Measurements from ENCODE around the gene BLNK. TPM values are rescaled to one million over a fixed set of nuclear protein-coding genes. Genes with fewer than 3 reads are reported as not detected.

The BLNK gene
- total and polyA plus RNA-seq, 7 experiments from 2014 or later: 0.17 to 6.5 (median 0.55) TPM; not detected in 1

GRCh38 chr10:96188421-96188820, 82.9 kb downstream of the BLNK start:
- peaks cover 8 to 35% (median 15%) of the 10 kb centered on the region in 11 donors for H3K9me3 Mint-ChIP-seq
- no peaks in the 10 kb centered on the region for H3K9me3 ChIP-seq (ENCODE audit: control insufficient read depth in 2 of 3, low read length in 3 of 3)
- H3K27me3 Mint-ChIP-seq: peaks cover 14 to 47% (median 32%) of the 10 kb centered on the region in 5 donors
- intact Hi-C loops (cut with micrococcal nuclease): no loop called here
- H3K4me3 Mint-ChIP-seq: no peak overlapping the region
- CTCF ChIA-PET: no interaction called here
- peaks cover 0 to 16% (median 7%) of the 10 kb centered on the region in 5 donors for H3K36me3 Mint-ChIP-seq
- POLR2A ChIA-PET: no interaction called here
- H3K4me1 ChIP-seq (ENCODE audit: control insufficient read depth in 2 of 2, insufficient read depth in 2 of 2, low read length in 2 of 2): no peaks in the 10 kb centered on the region
- H3K27ac Mint-ChIP-seq: no peak overlapping the region
- H3K4me3 ChIP-seq (ENCODE audit: low read length): no peak overlapping the region
- DNase-seq (no peak), ATAC-seq (no peak)
- no peaks in the 10 kb centered on the region for H3K27me3 ChIP-seq (ENCODE audit: control insufficient read depth in 2 of 2, insufficient read depth in 2 of 2, low read length in 2 of 2)
- no peak overlapping the region for H3K27ac ChIP-seq (ENCODE audit: low read depth, low read length)
- H3K36me3 ChIP-seq (ENCODE audit: control insufficient read depth in 2 of 3, insufficient read depth in 3 of 3, low read length in 3 of 3): no peaks in the 10 kb centered on the region
- H3K4me1 Mint-ChIP-seq: peaks cover 0 to 2% (median 0%) of the 10 kb centered on the region in 7 donors

- intact Hi-C loops (cut with micrococcal nuclease): no loop called here
- ATAC-seq: no peak
- CTCF ChIA-PET: no interaction called here
- Histone ChIP-seq H3K27ac (ENCODE audit: low read depth, low read length) (no peak overlapping the region), H3K9me3 (ENCODE audit: control insufficient read depth in 2 of 3, low read length in 3 of 3) (peaks cover 0 to 10% (median 5%) of the 10 kb centered on the region in 3 experiments), H3K36me3 (ENCODE audit: control insufficient read depth in 2 of 3, insufficient read depth in 3 of 3, low read length in 3 of 3) (no peaks in the 10 kb centered on the region), H3K27me3 (ENCODE audit: control insufficient read depth in 2 of 2, insufficient read depth in 2 of 2, low read length in 2 of 2) (no peaks in the 10 kb centered on the region), H3K4me3 (ENCODE audit: low read length) (no peak overlapping the region), H3K4me1 (ENCODE audit: control insufficient read depth in 2 of 2, insufficient read depth in 2 of 2, low read length in 2 of 2) (no peaks in the 10 kb centered on the region)
- no peak overlapping the region for H3K4me3 Mint-ChIP-seq
- H3K36me3 Mint-ChIP-seq: peaks cover 0 to 7% (median 0%) of the 10 kb centered on the region in 5 donors
- POLR2A ChIA-PET: no interaction called here
- no peaks in the 10 kb centered on the region for H3K4me1 Mint-ChIP-seq
- H3K27me3 Mint-ChIP-seq: peaks cover 13 to 36% (median 28%) of the 10 kb centered on the region in 5 donors
- peaks cover 5 to 76% (median 41%) of the 10 kb centered on the region in 11 donors for H3K9me3 Mint-ChIP-seq
- no peak for DNase-seq
- no peak overlapping the region for H3K27ac Mint-ChIP-seq
Observed at GRCh38 chr10:96176985-96177384, 94.4 kb downstream of the BLNK start.

- Histone ChIP-seq H3K36me3 (ENCODE audit: control insufficient read depth in 2 of 3, insufficient read depth in 3 of 3, low read length in 3 of 3) (no peaks in the 10 kb centered on the region), H3K4me1 (ENCODE audit: control insufficient read depth in 2 of 2, insufficient read depth in 2 of 2, low read length in 2 of 2) (no peaks in the 10 kb centered on the region), H3K27me3 (ENCODE audit: control insufficient read depth in 2 of 2, insufficient read depth in 2 of 2, low read length in 2 of 2) (no peaks in the 10 kb centered on the region), H3K9me3 (ENCODE audit: control insufficient read depth in 2 of 3, low read length in 3 of 3) (peaks cover 0 to 29% (median 8%) of the 10 kb centered on the region in 3 experiments), H3K27ac (ENCODE audit: low read depth, low read length) (no peak overlapping the region), H3K4me3 (ENCODE audit: low read length) (no peak overlapping the region)
- Mint-ChIP-seq H3K27me3 (peaks cover 7 to 24% (median 16%) of the 10 kb centered on the region in 5 donors), H3K36me3 (peaks cover 0 to 18% (median 7%) of the 10 kb centered on the region in 5 donors), H3K4me3 (no peak overlapping the region), H3K27ac (no peak overlapping the region), H3K9me3 (peaks cover 11 to 99% (median 63%) of the 10 kb centered on the region in 11 donors), H3K4me1 (peaks cover 0 to 3% (median 0%) of the 10 kb centered on the region in 7 donors)
- POLR2A ChIA-PET: no interaction called here
- intact Hi-C loops (cut with micrococcal nuclease): no loop called here
- no peak for DNase-seq
- ATAC-seq: no peak
- CTCF ChIA-PET: no interaction called here
Observed at GRCh38 chr10:96172666-96173065, 98.7 kb downstream of the BLNK start.

- Mint-ChIP-seq H3K9me3 (peaks cover 11 to 99% (median 53%) of the 10 kb centered on the region in 11 donors), H3K4me1 (peaks cover 0 to 3% (median 0%) of the 10 kb centered on the region in 7 donors), H3K27me3 (peaks cover 3 to 18% (median 10%) of the 10 kb centered on the region in 5 donors), H3K27ac (no peak overlapping the region), H3K4me3 (no peak overlapping the region), H3K36me3 (peaks cover 0 to 23% (median 10%) of the 10 kb centered on the region in 5 donors)
- no peak for DNase-seq
- no peak overlapping the region for H3K27ac ChIP-seq (ENCODE audit: low read depth, low read length)
- no peak overlapping the region for H3K4me3 ChIP-seq (ENCODE audit: low read length)
- intact Hi-C loops (cut with micrococcal nuclease): no loop called here
- H3K27me3 ChIP-seq (ENCODE audit: control insufficient read depth in 2 of 2, insufficient read depth in 2 of 2, low read length in 2 of 2): no peaks in the 10 kb centered on the region
- ChIA-PET POLR2A (no interaction called here), CTCF (interaction anchor here (0.8 kb wide), 1 partner anchor 59 kb away, joined by 5 read pairs; no protein-coding TSS in a partner anchor)
- no peaks in the 10 kb centered on the region for H3K36me3 ChIP-seq (ENCODE audit: control insufficient read depth in 2 of 3, insufficient read depth in 3 of 3, low read length in 3 of 3)
- ATAC-seq: no peak
- no peaks in the 10 kb centered on the region for H3K4me1 ChIP-seq (ENCODE audit: control insufficient read depth in 2 of 2, insufficient read depth in 2 of 2, low read length in 2 of 2)
- H3K9me3 ChIP-seq (ENCODE audit: control insufficient read depth in 2 of 3, low read length in 3 of 3): peaks cover 0 to 39% (median 8%) of the 10 kb centered on the region in 3 experiments
Observed at GRCh38 chr10:96170230-96170629, 101.1 kb downstream of the BLNK start.

- Mint-ChIP-seq H3K4me1 (peaks cover 0 to 3% (median 0%) of the 10 kb centered on the region in 7 donors), H3K9me3 (peaks cover 6 to 99% (median 50%) of the 10 kb centered on the region in 11 donors), H3K27me3 (peaks cover 0 to 6% (median 3%) of the 10 kb centered on the region in 5 donors), H3K4me3 (no peak overlapping the region), H3K36me3 (peaks cover 4 to 32% (median 10%) of the 10 kb centered on the region in 5 donors), H3K27ac (no peak overlapping the region)
- no peak overlapping the region for H3K27ac ChIP-seq (ENCODE audit: low read depth, low read length)
- no peaks in the 10 kb centered on the region for H3K36me3 ChIP-seq (ENCODE audit: control insufficient read depth in 2 of 3, insufficient read depth in 3 of 3, low read length in 3 of 3)
- ATAC-seq (no peak), DNase-seq (no peak)
- ChIA-PET POLR2A (no interaction called here), CTCF (no interaction called here)
- H3K9me3 ChIP-seq (ENCODE audit: control insufficient read depth in 2 of 3, low read length in 3 of 3): peaks cover 0 to 39% (median 6%) of the 10 kb centered on the region in 3 experiments
- H3K4me1 ChIP-seq (ENCODE audit: control insufficient read depth in 2 of 2, insufficient read depth in 2 of 2, low read length in 2 of 2): no peaks in the 10 kb centered on the region
- no peak overlapping the region for H3K4me3 ChIP-seq (ENCODE audit: low read length)
- intact Hi-C loops (cut with micrococcal nuclease): no loop called here
- no peaks in the 10 kb centered on the region for H3K27me3 ChIP-seq (ENCODE audit: control insufficient read depth in 2 of 2, insufficient read depth in 2 of 2, low read length in 2 of 2)
Observed at GRCh38 chr10:96168546-96168945, 102.8 kb downstream of the BLNK start.

GRCh38 chr10:96165726-96166125, 105.6 kb downstream of the BLNK start:
- H3K27me3 ChIP-seq (ENCODE audit: control insufficient read depth in 2 of 2, insufficient read depth in 2 of 2, low read length in 2 of 2): no peaks in the 10 kb centered on the region
- no peak overlapping the region for H3K4me3 ChIP-seq (ENCODE audit: low read length)
- Mint-ChIP-seq H3K36me3 (peaks cover 10 to 35% (median 22%) of the 10 kb centered on the region in 5 donors), H3K9me3 (peaks cover 3 to 80% (median 43%) of the 10 kb centered on the region in 11 donors), H3K4me3 (no peak overlapping the region), H3K27ac (no peak overlapping the region), H3K4me1 (peaks cover 0 to 3% (median 0%) of the 10 kb centered on the region in 7 donors), H3K27me3 (peaks cover 0 to 2% (median 0%) of the 10 kb centered on the region in 5 donors)
- peaks cover 0 to 39% (median 6%) of the 10 kb centered on the region in 3 experiments for H3K9me3 ChIP-seq (ENCODE audit: control insufficient read depth in 2 of 3, low read length in 3 of 3)
- no peak overlapping the region for H3K27ac ChIP-seq (ENCODE audit: low read depth, low read length)
- intact Hi-C loops (cut with micrococcal nuclease): no loop called here
- ATAC-seq: no peak
- POLR2A ChIA-PET: no interaction called here
- no peak for DNase-seq
- CTCF ChIA-PET: no interaction called here
- no peaks in the 10 kb centered on the region for H3K36me3 ChIP-seq (ENCODE audit: control insufficient read depth in 2 of 3, insufficient read depth in 3 of 3, low read length in 3 of 3)
- H3K4me1 ChIP-seq (ENCODE audit: control insufficient read depth in 2 of 2, insufficient read depth in 2 of 2, low read length in 2 of 2): no peaks in the 10 kb centered on the region

GRCh38 chr10:96153070-96153469, 118.3 kb downstream of the BLNK start:
- H3K36me3 Mint-ChIP-seq: peaks cover 57 to 86% (median 79%) of the 10 kb centered on the region in 5 donors
- intact Hi-C loops (cut with micrococcal nuclease): no loop called here
- H3K4me3 Mint-ChIP-seq: no peak overlapping the region
- no peaks in the 10 kb centered on the region for H3K9me3 ChIP-seq (ENCODE audit: control insufficient read depth in 2 of 3, low read length in 3 of 3)
- no peak overlapping the region for H3K27ac Mint-ChIP-seq
- H3K27me3 Mint-ChIP-seq: no peaks in the 10 kb centered on the region
- ATAC-seq: no peak
- no peak overlapping the region for H3K4me3 ChIP-seq (ENCODE audit: low read length)
- no peaks in the 10 kb centered on the region for H3K4me1 ChIP-seq (ENCODE audit: control insufficient read depth in 2 of 2, insufficient read depth in 2 of 2, low read length in 2 of 2)
- CTCF ChIA-PET: no interaction called here
- H3K36me3 ChIP-seq (ENCODE audit: control insufficient read depth in 2 of 3, insufficient read depth in 3 of 3, low read length in 3 of 3): peaks cover 14 to 64% (median 27%) of the 10 kb centered on the region in 3 experiments
- H3K27ac ChIP-seq (ENCODE audit: low read depth, low read length): no peak overlapping the region
- POLR2A ChIA-PET: no interaction called here
- peaks cover 0 to 8% (median 0%) of the 10 kb centered on the region in 7 donors for H3K4me1 Mint-ChIP-seq
- DNase-seq: no peak
- H3K27me3 ChIP-seq (ENCODE audit: control insufficient read depth in 2 of 2, insufficient read depth in 2 of 2, low read length in 2 of 2): no peaks in the 10 kb centered on the region
- peaks cover 0 to 25% (median 6%) of the 10 kb centered on the region in 11 donors for H3K9me3 Mint-ChIP-seq
